ENCODE measurements around the gene ABHD17A.
"Not testable (repeated sequence)": the region's sequence is repeated elsewhere in the genome, so short reads cannot be mapped to it uniquely, and the experiment has no call there.

The ABHD17A gene

GRCh38 chr19:1881393-1882088 is 3.8 kb downstream of the ABHD17A start:
- WGBS, 2 experiments (ENCODE audit: insufficient coverage in 2 of 2) = 97 to 98% methylated on average over 15 to 16 of the region's 44 CpGs
- not testable (repeated sequence) for H3K4me3 ChIP-seq (ENCODE audit: extremely low read depth, insufficient read depth, low read length, poor library complexity, severe bottlenecking); H3K9me3 ChIP-seq (ENCODE audit: control insufficient read depth, low read length)
- peaks cover 15% of the 10 kb centered on the region for H3K36me3 ChIP-seq (ENCODE audit: control insufficient read depth, insufficient read depth, low read length)
- H3K4me1 ChIP-seq (ENCODE audit: control insufficient read depth, insufficient read depth, low read length, poor library complexity, severe bottlenecking) = peaks cover 30% of the 10 kb centered on the region
- peak overlapping the region; percentile 73 for H3K27ac ChIP-seq (ENCODE audit: low read depth, low read length, severe bottlenecking)

- Histone ChIP-seq H3K9me3 (ENCODE audit: control insufficient read depth, low read length) (no peaks in the 10 kb centered on the region), H3K27ac (ENCODE audit: low read depth, low read length, severe bottlenecking) (no peak overlapping the region), H3K4me3 (ENCODE audit: extremely low read depth, insufficient read depth, low read length, poor library complexity, severe bottlenecking) (no peak overlapping the region), H3K36me3 (ENCODE audit: control insufficient read depth, insufficient read depth, low read length) (peaks cover 15% of the 10 kb centered on the region), H3K4me1 (ENCODE audit: control insufficient read depth, insufficient read depth, low read length, poor library complexity, severe bottlenecking) (peaks cover 34% of the 10 kb centered on the region)
- 91 to 97% methylated on average over 16 to 25 of the region's 35 CpGs for WGBS, 2 experiments (ENCODE audit: insufficient coverage in 2 of 2)
Measured at GRCh38 chr19:1880611-1881392, 4.5 kb downstream of the ABHD17A start.

- 97 to 100% methylated on average over 10 to 12 of the region's 17 CpGs for WGBS, 2 experiments (ENCODE audit: insufficient coverage in 2 of 2)
- H3K4me3 ChIP-seq (ENCODE audit: extremely low read depth, insufficient read depth, low read length, poor library complexity, severe bottlenecking); H3K27ac ChIP-seq (ENCODE audit: low read depth, low read length, severe bottlenecking); H3K9me3 ChIP-seq (ENCODE audit: control insufficient read depth, low read length): not testable (repeated sequence)
- peaks cover 15% of the 10 kb centered on the region for H3K36me3 ChIP-seq (ENCODE audit: control insufficient read depth, insufficient read depth, low read length)
- H3K4me1 ChIP-seq (ENCODE audit: control insufficient read depth, insufficient read depth, low read length, poor library complexity, severe bottlenecking) = peaks cover 34% of the 10 kb centered on the region
Measured at GRCh38 chr19:1879982-1880381, 5.3 kb downstream of the ABHD17A start.

- not testable (repeated sequence) for H3K9me3 ChIP-seq (ENCODE audit: control insufficient read depth, low read length); H3K27ac ChIP-seq (ENCODE audit: low read depth, low read length, severe bottlenecking); H3K4me3 ChIP-seq (ENCODE audit: extremely low read depth, insufficient read depth, low read length, poor library complexity, severe bottlenecking)
- peaks cover 16% of the 10 kb centered on the region for H3K36me3 ChIP-seq (ENCODE audit: control insufficient read depth, insufficient read depth, low read length)
- H3K4me1 ChIP-seq (ENCODE audit: control insufficient read depth, insufficient read depth, low read length, poor library complexity, severe bottlenecking) = peaks cover 31% of the 10 kb centered on the region
- WGBS, 2 experiments (ENCODE audit: insufficient coverage in 2 of 2) = 90 to 96% methylated on average over 2 to 8 of the region's 8 CpGs
Measured at GRCh38 chr19:1878583-1878982, 6.7 kb downstream of the ABHD17A start.

- H3K9me3 ChIP-seq (ENCODE audit: control insufficient read depth, low read length); H3K4me3 ChIP-seq (ENCODE audit: extremely low read depth, insufficient read depth, low read length, poor library complexity, severe bottlenecking); H3K27ac ChIP-seq (ENCODE audit: low read depth, low read length, severe bottlenecking): not testable (repeated sequence)
- H3K4me1 ChIP-seq (ENCODE audit: control insufficient read depth, insufficient read depth, low read length, poor library complexity, severe bottlenecking) = peaks cover 18% of the 10 kb centered on the region
- 17 to 39% methylated on average over 13 to 15 of the region's 47 CpGs for WGBS, 2 experiments (ENCODE audit: insufficient coverage in 2 of 2)
- peaks cover 27% of the 10 kb centered on the region for H3K36me3 ChIP-seq (ENCODE audit: control insufficient read depth, insufficient read depth, low read length)
Measured at GRCh38 chr19:1877280-1877660, 8.0 kb downstream of the ABHD17A start.

- Histone ChIP-seq H3K4me1 (ENCODE audit: control insufficient read depth, insufficient read depth, low read length, poor library complexity, severe bottlenecking) (peaks cover 12% of the 10 kb centered on the region), H3K27ac (ENCODE audit: low read depth, low read length, severe bottlenecking) (peak overlapping the region; percentile 86), H3K36me3 (ENCODE audit: control insufficient read depth, insufficient read depth, low read length) (peaks cover 26% of the 10 kb centered on the region), H3K4me3 (ENCODE audit: extremely low read depth, insufficient read depth, low read length, poor library complexity, severe bottlenecking) (peak overlapping the region; percentile 71)
- WGBS, 2 experiments (ENCODE audit: insufficient coverage in 2 of 2) = 19 to 29% methylated on average over 15 to 31 of the region's 53 CpGs
- not testable (repeated sequence) for H3K9me3 ChIP-seq (ENCODE audit: control insufficient read depth, low read length)
Measured at GRCh38 chr19:1876496-1877279, 8.6 kb downstream of the ABHD17A start.

GRCh38 chr19:1875646-1876495 is 9.4 kb downstream of the ABHD17A start:
- no peaks in the 10 kb centered on the region for H3K9me3 ChIP-seq (ENCODE audit: control insufficient read depth, low read length)
- peaks cover 12% of the 10 kb centered on the region for H3K4me1 ChIP-seq (ENCODE audit: control insufficient read depth, insufficient read depth, low read length, poor library complexity, severe bottlenecking)
- H3K36me3 ChIP-seq (ENCODE audit: control insufficient read depth, insufficient read depth, low read length) = peaks cover 33% of the 10 kb centered on the region
- peak overlapping the region; percentile 71 for H3K4me3 ChIP-seq (ENCODE audit: extremely low read depth, insufficient read depth, low read length, poor library complexity, severe bottlenecking)
- H3K27ac ChIP-seq (ENCODE audit: low read depth, low read length, severe bottlenecking) = peak overlapping the region; percentile 86
- WGBS, 2 experiments (ENCODE audit: insufficient coverage in 2 of 2) = 0% methylated on average over 78 to 87 of the region's 87 CpGs

- not testable (repeated sequence) for H3K9me3 ChIP-seq (ENCODE audit: control insufficient read depth, low read length)
- peaks cover 12% of the 10 kb centered on the region for H3K4me1 ChIP-seq (ENCODE audit: control insufficient read depth, insufficient read depth, low read length, poor library complexity, severe bottlenecking)
- H3K27ac ChIP-seq (ENCODE audit: low read depth, low read length, severe bottlenecking) = peak overlapping the region; percentile 86
- WGBS, 2 experiments (ENCODE audit: insufficient coverage in 2 of 2) = 0 to 6% methylated on average over 7 of the region's 11 CpGs
- H3K4me3 ChIP-seq (ENCODE audit: extremely low read depth, insufficient read depth, low read length, poor library complexity, severe bottlenecking) = peak overlapping the region; percentile 71
- H3K36me3 ChIP-seq (ENCODE audit: control insufficient read depth, insufficient read depth, low read length) = peaks cover 30% of the 10 kb centered on the region
Measured at GRCh38 chr19:1875265-1875645, 10.0 kb downstream of the ABHD17A start.

GRCh38 chr19:1874554-1875185 is 10.6 kb downstream of the ABHD17A start:
- WGBS, 2 experiments (ENCODE audit: insufficient coverage in 2 of 2) = 46 to 50% methylated on average over 6 to 9 of the region's 16 CpGs
- Histone ChIP-seq H3K4me3 (ENCODE audit: extremely low read depth, insufficient read depth, low read length, poor library complexity, severe bottlenecking) (peak overlapping the region; percentile 71), H3K27ac (ENCODE audit: low read depth, low read length, severe bottlenecking) (no peak overlapping the region), H3K4me1 (ENCODE audit: control insufficient read depth, insufficient read depth, low read length, poor library complexity, severe bottlenecking) (peaks cover 12% of the 10 kb centered on the region), H3K36me3 (ENCODE audit: control insufficient read depth, insufficient read depth, low read length) (peaks cover 30% of the 10 kb centered on the region), H3K9me3 (ENCODE audit: control insufficient read depth, low read length) (no peaks in the 10 kb centered on the region)

Data from mesodermal cell (in vitro differentiated cells).